Erythroblast (primary cell): ENCODE data around the gene IDH3A.

Experiments
- GATA1 ChIP-seq: IDR thresholded peaks from 2 replicates; pipeline ENCODE4 v1.6.1; 2011; ENCODE audit warnings: low read depth, mild to moderate bottlenecking, control low read depth, low read length, moderate library complexity
- POLR2A ChIP-seq: IDR thresholded peaks from 2 replicates; pipeline ENCODE4 v1.6.1; 2011; ENCODE audit warnings: mild to moderate bottlenecking, low read length

GRCh38 chr15:78147566-78147965 is 1.6 kb upstream of the IDH3A start:
- TF ChIP-seq POLR2A, result no peak
- no peak for TF ChIP-seq GATA1
